GM03348 (cell line): Measurements from ENCODE around the gene SLC22A12.

Source experiments
- DNase-seq: peaks from one replicate; pipeline ENCODE4 v3.0.0; 2012; ENCODE audit warnings: low spot score

The SLC22A12 gene

GRCh38 chr11:64649291-64649697, 58.3 kb downstream of the SLC22A12 start:
- DNase-seq, result no peak

- peak; percentile 68 for DNase-seq
These were observed 60.0 kb downstream of the SLC22A12 start for GRCh38 chr11:64650923-64651523.
